Renal cortex interstitium (tissue), 11 donors: Measurements from ENCODE around the gene UBR1. TPM values are rescaled to one million over a fixed set of nuclear protein-coding genes. Genes with fewer than 3 reads are reported as not detected.
A peak's percentile ranks its signal among the peaks of the same experiment; 100 is the strongest.
"Not testable (repeated sequence)": the region's sequence is repeated elsewhere in the genome, so short reads cannot be mapped to it uniquely, and the experiment has no call there.

Experiments
- DNase-seq, 11 donors: peaks; one replicate each; pipeline ENCODE4 v3.0.0-alpha.2; 2013; ENCODE audit warnings: low read depth in 9 of 11, low spot score in 4 of 11; ENCODE audit errors: extremely low read depth in 1 of 11
- polyA plus RNA-seq, 3 donors: library from polyadenylated mRNA; unstranded; fragments of 120-200 nt; gene quantifications; one replicate each; pipeline ENCODE4 v1.2.1, GENCODE V29; 2013; ENCODE audit not compliant: insufficient read length in 3 of 3

The UBR1 gene
- polyA plus RNA-seq, 3 donors, result 20.3 to 27.5 (median 22.9) TPM

DNA sequence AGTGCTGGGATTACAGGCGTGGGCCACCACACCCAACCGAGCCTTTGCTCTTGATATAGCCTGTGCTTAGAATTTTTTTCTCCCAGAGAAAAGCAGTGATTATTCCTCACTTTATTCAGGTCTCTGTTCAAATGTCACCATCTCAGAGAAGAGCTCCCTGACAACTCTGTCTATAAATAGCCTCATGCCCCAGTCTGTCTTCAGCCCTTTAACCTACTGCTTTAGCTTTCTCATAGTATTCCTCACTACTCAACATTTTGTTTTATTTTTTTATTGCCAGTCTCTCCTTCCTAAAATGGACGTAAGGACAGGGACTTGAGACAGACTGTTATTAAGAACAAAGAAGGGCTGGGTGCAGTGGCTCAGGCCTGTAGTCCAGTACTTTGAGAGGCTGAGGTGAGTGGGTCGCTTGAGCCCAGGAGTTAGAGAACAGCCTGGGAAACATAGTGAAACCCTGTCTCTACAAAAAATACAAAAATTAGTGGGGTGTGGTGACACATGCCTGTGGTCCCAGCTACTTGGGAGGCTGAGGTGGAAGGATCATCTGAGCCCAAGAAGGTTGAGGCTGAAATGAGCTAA is 106.5 kb downstream of the UBR1 start:
- DNase-seq, result no peak

DNA sequence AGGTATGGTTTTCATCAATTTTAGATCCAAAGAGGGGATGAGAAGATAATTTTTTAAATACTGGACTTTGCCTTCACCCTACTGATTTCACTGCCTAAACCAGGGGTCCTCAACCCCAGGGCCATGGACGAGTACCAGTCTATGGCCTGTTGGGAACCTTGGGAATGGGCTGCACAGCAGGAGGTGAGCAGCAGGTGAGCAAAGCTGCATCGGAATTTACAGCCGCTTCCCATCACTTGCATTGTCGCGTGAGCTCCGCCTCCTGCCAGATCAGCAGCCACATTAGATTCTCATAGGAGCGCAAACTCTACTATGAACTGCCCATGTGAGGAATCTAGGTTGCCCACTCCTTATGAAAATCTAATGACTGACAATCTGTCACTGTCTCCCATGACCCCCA is 109.0 kb downstream of the UBR1 start:
- DNase-seq, result no peak

DNA sequence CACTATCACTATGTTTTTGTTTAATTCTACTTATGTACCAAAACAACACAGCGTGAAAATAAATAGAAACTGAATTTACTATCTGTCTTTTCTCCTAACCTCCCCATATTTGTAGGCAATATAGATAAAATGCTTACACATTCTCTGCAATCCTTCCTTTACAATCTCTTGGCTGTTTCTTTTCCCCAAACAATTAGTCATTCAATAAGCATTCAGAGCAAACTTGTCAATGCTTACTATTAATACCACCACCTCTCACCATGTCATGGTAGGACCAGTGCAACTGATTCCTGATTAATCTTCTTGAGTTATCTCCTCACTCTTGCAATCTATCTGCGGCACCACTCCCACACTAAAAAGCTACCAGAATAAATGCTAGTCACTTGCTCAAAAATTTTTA is 111.3 kb downstream of the UBR1 start:
- DNase-seq, result no peak

DNA sequence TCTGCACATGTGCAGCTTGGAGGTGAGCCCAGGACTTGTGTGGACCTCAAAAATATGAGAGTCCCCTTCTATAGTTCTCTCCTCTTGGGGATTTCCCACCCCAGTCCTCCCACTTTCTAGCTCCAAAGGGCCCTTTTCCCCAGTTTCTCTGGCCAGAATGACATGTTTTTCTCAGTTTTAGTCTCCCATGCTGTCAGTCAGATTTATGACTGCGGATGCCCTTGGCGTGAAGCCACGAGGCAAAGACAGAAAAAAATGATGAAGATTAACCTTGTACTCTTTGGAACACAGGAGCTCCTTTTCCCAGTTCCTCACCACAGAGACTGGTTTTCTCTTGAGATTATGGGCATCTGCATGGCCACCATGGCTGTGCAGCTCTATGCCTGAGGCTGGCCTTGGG is 113.2 kb downstream of the UBR1 start:
- DNase-seq, result peak in 1 of 11 donors; percentile 11

DNA sequence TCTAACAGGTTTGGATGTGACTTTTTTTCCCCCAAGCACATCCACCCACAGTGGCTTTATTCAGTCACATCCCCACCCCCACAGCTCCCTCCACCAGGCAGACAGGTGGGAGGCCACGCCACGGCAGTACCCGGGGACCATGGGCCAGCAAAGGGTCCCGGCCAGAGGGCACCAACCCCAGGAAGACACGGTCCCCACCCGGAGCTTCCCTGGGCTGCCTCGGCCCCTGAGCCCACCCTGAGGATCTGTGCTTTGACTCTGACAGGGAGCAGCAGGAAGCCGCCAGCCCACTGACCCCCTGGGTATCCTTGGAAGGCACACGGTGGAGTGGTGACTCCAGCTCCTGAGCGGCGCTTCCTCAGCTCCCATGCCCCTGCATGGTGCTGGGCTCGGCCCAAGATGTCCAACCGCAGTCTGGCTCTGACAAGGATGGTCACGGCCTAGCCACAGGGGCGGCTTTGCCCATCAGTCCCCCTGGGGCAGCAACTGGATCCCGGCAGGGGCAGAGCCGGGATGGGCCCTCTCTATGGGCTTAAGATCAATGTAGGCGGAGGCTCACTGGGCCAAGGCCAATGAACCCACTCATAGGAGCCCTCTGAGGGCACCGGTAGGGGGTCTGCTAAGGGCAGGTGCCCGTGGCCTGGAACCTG is 119.0 kb downstream of the UBR1 start:
- no peak for DNase-seq

DNA sequence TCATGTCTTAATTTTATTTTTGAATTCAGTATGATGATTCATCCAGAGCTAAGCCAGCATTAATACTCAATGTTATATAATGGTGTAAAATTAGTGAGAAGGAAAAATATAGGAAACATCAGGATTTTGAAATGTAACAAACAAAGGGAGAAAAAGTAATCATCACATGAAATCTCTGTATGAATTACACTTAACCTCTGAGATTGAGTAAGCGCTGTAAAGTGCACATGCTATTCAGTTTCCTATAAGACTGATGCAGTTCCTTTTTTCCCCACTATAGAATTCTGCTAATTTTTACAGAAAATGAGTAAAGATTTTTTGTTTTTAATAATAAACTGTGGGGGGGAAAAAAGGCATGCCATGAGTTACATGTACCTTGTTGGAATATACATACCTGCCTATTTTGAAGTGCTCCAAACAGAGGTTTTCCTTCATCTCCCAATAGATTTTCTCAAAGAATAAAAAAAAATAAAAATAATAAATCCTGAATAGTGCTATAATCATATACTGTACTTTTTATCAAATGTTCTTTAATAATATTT is 121.3 kb downstream of the UBR1 start:
- DNase-seq, result no peak

DNA sequence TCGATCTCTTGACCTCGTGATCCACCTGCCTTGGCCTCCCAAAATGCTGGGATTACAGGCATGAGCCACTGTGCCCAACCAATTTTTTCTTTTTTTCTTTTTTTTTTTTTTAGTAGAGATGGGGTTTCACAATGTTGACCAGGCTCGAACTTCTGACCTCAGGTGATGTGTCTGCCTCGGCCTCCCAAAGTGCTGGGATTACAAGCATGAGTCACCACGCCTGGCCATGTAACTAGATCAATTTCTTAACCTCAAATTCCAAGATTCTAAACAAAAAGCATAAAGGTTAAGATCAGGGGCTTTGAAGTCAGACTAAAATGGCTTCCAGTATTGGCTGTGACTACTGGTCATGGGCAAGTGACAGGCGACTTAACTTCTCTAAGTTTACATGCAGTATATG is 126.7 kb downstream of the UBR1 start:
- DNase-seq, result not testable (repeated sequence)

DNA sequence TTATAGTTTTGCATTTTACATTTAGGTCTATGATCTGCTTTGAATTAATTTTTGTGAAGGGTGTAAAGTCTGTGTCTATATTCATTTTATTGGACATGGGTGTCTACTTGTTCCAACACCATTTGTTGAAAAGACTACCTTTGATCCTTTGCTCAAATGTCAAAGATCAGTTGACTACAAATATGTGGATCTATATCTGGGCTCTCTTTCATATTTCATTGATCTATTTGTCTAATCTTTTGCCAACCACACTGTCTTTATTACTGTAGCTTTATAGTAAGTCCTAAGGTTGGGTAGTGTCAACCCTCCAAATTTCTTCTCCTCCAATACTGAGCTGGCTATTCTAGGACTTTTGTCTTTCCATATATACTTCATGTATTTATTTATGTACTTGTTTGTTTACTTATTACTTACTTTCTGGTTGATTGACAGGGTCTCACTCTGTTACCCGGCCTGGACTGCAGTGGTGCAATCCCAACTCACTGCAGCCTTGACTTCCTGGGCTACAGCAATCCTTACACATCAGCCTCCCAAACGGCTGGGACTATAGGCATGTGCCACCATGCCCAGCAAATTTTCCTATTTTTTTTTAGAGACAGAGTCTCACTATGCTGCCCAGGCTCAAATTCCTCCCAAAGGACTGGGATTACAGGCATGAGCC is 131.5 kb downstream of the UBR1 start:
- DNase-seq, result no peak

DNA sequence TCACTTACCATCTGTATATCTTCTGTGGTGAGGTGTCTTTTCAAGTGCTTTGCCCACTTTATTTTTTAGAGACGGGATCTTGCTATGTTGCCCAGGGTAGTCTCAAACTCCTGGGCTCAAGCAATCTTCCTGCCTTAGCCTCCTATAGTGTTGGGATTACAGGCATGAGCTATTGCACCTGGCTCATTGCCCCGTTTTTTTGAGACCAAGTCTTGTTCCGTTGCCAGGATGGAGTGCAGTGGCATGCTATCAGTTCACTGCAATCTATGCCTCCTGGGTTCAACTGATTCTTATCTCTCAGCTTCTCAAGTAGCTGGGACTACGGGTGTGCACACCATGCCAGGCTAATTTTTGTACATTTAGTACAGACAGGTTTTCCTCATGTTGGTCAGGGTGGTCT is 132.7 kb downstream of the UBR1 start:
- no peak for DNase-seq

DNA sequence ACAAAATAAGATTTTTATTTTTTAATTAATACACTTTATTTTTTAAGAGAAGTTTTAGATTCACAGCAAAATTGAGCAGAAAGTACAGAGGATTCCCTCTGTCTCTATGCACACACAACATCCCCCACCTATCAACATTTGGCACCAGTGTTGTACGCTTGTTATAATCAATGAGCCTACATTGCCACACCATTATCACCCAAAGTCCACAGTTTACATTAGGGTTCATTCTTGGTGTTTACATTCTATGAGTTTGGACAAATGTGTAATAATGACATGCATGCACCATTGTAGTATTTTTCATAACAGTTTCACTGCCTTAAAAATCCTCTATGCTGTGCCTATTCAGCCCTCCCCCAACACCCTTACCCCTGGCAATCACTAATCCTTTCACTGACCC is 134.0 kb downstream of the UBR1 start:
- no peak for DNase-seq

DNA sequence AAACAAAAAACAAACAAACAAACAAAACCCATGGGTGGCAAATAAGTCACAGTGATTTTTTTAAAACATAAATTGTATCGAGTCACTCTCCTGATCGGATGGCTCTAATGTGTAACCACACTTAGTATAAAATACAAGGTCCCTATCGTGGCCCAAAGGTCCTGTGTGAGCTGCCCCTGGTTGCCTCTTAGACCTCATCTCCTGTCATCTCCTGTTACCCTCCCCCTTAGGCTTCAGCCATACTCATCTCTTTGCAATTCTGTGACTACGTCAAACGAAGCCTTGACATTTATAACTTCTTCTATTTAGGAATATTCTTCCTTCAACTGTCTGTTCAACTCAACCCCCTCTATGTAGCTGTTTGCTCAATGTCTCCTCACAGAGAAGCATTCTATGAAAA is 141.4 kb downstream of the UBR1 start:
- DNase-seq, result peak in 1 of 11 donors; percentile 13

DNA sequence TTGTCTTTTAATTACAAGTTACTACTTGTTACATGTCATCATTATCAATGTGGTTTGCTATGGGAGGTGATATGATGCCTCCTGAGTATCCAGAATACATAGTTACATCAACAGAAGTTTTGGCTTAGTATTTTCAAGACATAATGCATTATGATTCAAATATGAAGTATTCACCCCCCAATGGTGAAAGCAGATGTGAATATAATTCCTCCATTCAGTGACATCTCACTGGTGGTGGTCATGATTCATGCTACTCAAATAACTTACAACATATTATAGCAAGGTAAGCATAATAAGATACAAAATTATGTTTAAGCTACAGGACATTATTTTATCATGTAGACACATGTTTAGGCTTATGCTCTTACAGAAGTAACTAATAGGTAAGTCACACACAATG is 150.3 kb downstream of the UBR1 start:
- DNase-seq, result no peak

DNA sequence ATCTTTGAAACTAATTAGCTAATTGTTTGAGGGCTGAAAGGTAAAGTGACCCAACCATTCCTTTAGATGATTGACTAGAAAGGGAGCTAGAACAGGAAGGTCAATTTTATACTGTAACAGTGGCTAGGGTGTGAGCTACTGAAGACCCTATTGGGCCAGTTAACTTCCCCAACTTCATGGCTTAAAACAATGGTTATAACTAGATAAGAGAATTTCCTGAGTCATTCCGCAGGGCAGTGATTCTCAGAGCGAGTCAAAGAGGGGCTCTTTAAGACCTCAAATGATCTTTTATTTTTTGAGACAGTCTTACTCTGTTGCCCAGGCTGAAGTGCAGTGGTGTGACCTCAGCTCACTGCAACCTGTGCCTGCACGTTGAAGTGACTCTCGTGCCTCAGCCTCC is 151.5 kb downstream of the UBR1 start:
- DNase-seq, result no peak

DNA sequence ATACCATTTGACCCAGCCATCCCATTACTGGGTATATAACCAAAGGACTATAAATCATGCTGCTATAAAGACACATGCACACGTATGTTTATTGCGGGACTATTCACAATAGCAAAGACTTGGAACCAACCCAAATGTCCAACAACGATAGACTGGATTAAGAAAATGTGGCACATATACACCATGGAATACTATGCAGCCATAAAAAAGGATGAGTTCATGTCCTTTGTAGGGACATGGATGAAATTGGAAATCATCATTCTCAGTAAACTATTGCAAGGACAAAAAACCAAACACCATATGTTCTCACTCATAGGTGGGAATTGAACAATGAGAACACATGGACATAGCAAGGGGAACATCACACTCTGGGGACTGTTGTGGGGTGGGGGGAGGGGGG is 156.9 kb downstream of the UBR1 start:
- DNase-seq, result not testable (repeated sequence)

DNA sequence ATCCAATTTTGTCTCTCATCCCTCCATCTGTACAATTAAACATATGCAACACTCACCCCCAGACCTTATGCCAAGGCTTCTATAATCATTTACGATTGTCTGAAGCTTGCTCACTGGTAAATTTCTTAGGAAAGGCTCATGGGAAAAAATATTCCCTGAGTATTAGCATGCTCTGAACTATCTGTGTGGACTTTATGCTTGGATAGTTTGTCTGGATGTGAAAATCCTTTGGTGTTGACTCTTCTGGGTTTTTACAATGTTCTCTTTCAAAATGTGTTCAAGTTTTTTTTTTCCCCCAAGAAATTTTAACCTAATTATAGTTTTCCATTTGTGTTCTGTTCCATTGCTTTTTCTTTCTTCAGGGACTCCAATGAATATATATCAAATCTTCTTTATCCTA is 165.3 kb downstream of the UBR1 start:
- no peak for DNase-seq

DNA sequence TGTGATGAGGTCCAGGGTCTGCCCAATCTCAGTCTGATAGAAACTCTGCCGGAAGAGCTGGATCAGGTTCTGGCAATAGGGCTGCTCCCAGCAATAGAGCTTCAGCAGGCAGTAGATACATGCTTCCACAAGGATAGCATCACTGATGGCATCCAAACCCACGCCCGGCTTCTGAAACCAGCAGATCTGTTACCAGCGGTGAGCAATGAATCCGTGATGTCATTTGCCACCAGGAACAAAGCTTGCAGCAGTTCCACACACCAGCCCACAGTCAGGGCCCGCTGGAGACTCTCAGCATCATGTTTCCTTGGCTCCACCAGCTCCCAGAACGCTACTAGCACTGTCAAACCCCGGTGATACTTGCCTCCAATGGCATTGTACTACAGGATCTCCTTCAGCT is 166.0 kb downstream of the UBR1 start:
- no peak for DNase-seq

DNA sequence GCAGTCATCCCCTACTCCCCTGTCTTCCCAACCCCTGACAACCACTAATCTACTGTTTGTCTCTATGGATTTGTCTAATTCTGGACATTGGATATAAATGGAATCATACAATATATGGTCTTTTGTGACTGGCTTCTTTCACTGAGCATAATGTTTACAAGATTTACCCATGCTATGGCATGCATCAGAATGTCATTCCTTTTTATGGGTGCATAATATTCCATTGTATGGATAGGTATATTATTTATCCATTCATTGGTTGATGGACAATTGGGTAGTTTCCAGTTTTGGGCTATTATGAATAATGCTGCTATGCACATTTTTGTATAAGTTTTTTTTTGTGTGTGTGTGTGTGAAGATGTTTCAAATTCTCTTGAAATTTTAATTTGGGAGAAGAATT is 168.7 kb downstream of the UBR1 start:
- DNase-seq, result no peak

DNA sequence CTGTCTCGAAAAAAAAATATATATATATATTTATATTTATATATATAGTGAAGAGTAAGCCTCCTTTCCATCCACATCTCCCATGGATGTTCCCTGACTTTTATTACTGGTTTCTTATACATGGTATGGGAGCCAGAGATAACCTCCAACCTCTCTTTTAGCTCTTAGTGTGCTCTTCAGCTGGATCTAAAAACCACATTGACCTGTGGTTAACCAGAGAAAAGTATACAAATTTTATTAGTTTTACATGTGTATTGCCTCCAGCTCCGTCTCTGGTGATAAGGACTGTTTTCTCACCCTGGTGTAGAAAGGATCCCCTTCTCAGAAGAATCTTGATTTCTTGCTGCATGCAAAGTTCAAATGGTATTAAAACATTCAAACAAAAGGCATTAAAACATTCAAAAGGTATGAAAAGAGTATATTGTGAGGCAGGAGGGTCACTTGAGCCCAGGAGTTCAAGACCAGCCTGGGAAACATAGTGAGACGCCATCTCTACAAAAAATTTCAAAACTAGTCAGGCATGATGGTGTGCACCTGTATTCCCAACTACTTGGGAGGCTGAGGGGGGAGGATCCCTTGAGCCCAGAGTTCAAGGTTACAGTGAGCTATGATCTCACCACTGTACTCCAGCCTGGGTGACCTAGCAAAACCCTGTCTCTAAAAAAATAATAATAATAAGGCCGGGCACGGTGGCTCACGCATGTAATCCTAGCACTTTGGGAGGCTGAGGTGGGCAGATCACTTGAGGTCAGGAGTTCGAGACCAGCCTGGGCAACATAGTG is 171.8 kb downstream of the UBR1 start:
- no peak for DNase-seq

DNA sequence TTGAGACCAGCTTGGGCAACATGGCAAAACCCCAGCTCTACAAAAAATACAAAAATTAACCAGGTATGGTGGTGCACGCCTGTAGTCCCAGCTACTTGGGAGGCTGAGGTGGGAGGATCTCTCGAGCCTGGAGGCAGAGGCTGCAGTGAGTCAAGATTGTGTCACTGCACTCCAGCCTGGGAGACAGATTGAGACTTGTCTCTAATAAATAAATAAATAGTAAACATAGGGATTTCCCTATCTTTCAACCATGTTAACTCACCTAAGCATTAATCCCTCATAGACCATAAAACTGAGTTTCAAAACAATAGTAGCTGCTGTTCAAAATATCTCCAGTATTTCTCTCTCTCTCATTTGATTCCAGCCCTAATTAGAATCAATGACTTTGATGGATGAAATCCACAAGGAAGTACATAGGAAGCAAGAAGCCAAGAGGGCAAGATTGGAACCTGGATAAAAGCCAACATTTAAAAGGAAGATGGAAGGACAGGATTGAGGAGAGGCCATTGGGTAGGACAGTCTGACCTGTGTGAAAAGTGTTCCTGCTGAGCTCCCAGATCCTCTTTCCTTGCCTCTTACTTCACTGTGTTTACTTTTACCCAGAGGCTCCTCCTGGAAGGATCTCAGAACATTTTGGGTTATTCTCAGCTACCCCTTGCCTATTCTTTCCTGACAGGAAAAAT is 172.9 kb downstream of the UBR1 start:
- no peak for DNase-seq
